DMS53 (cell line): ENCODE results near the gene IDH3G.

Experiments used
- DNase-seq: peaks from one replicate; lab custom pipeline; 2025; lab: John Stamatoyannopoulos, UW

The IDH3G gene

DNA sequence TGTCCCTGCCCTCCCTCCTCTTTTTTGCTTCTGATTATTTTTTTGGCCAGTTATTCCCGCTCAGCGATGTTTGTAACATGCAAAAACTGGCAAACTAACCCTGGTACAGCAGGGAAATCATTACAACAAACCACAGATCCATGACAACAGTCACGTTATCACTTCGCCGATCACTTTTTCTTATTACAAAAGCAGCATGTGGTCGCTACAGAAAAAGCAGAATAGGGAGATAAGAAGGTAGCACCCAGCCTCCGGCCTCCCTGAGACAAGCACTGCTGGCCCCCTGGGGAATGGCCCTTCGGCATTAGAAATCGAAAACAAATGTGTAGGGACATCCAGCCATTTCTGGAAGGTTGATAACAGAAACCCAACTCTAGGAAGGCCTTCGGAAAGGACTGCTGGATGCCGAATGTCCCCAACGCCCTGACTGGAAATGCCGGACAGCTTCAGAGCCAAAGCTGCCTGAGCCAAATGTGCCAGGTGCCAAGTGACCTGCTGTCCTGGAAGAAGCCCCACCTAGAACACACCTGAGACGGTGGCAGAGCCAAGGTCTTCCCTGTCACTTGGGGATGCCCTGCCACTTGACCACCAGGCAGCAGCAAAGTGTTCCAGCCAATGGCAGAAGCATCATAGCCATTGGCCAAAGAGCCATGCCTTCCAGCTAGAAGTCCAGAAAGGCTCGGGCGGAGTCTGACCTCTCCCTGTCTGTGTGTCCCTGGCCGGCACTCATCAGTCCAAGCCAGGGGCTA, 2.9 kb downstream of the IDH3G start:
- no peak for DNase-seq

DNA sequence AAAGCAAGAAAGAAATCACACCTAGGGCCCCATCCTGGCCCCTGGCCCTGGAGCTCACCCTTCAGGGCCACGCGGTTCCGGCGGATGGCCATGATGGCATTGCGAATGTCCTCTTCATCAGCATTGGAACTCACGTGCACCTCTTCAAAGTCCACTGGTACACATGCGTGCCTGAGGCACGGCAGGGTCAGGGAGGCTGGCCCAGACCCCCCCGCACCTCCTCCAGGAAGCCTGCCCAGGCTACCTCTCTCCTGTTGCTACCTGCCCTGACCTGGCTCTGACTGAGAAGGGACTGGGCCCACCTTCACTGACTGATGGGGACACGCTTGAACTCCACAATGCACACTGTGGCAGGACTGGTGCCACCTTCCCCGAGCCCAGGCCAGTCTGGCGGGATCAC, 4.5 kb downstream of the IDH3G start:
- DNase-seq: no peak

DNA sequence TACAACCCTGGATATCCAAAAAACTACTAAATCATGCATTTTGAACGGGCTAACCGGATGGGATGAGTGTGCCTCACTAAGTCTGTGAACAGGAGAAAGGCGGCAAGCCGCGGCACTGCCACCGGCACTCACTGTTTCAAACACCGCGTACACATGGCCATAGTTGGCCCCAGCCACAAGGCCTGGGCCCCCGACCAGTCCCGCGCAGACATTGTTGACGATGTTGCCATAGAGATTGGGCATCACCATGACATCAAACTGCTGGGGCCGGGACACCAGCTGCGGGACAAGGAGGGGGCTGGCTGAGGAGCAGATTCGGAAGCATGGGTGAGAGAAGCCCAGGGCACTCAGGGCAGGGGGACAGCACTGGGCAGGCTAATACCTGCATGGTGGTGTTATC, 7.5 kb downstream of the IDH3G start:
- DNase-seq: peak; percentile 33

DNA sequence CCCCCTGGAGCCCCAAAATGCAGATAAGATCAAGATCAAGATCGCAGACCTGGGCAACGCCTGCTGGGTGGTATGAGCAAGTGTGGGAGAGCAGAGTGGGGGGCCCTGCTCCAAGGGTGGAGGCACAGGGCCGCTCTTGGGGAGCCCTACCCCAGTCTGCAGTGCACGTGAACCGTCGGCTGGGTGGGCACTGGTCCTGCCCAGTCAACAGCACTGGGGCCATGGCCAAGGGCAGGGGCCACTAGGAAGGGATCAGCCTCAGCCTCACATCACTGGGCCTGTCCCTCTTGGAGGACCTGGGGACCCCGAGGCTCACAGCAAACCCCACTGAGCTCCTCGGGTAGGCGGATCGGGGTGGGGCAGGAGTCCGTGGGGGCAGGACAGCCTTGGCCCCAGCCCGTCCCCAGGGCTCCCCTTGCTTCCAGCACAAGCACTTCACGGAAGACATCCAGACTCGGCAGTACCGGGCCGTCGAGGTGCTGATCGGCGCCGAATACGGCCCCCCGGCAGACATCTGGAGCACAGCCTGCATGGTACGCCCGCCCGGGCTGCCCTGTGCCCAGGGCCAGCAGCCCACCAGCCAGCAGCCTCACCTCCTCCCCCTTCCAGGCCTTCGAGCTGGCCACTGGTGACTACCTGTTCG, 9.7 kb downstream of the IDH3G start:
- DNase-seq: no peak

DNA sequence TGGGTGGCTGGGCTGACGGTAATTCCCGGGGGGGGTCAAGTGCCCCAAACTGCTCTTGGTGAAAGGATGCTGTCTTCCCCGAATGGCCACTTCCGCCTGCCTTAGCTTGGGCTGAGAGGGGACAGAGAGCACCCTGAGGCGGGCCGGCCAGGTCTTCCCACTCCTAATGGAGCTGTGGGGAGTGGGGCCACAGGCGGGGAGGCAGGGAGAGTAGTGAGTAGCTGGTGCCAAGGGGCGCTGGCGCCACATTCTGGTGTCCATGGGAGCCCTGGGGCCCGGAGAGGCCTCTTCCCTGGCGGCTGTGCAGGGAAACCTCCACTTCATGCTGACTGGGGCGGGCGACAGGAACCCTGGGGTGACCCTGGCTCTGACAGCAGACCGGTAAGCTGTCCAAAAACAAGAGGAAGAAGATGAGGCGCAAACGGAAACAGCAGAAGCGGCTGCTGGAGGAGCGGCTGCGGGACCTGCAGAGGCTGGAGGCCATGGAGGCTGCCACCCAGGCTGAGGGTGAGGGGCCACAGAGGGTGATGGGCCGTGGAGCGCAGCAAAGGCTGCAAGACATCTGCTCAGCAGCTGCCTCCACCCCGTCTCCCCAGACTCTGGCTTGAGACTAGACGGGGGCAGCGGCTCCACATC, 10.7 kb downstream of the IDH3G start:
- no peak for DNase-seq

DNA sequence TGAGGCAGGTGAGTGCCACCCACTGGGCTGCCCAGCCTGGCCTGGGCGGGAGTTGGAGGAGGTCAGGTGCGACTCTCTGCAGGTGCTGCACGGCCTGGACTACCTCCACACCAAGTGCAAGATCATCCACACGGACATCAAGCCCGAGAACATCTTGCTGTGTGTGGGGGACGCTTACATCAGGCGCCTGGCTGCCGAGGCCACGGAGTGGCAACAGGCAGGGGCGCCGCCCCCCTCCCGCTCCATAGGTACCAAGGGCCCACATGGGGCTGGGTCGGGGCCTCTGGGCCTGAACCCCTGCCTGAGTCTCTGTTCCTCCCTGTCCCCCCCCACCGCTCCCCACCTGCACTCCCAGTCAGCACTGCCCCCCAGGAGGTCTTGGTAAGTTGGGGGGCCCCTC, 11.3 kb downstream of the IDH3G start:
- no peak for DNase-seq

DNA sequence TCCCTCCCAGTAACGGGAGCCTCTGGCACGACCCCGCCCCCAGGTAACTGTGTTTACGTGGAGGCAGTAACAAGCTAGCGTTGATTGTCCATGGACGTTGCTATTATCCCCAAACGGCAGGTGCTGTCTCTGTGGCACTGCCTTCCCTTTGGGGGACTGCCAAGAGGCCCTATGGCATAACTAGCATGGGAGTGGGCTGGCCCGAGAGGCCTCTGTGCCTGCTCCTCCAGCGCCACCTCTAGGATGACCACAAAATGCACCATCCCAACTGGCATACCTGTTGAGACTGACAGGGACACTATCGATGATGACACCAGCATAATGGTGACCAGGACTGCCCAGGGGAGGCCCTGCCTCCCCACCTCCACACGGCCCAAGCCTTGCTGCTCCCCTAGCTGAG, 11.9 kb downstream of the IDH3G start:
- peak; percentile 91 for DNase-seq

DNA sequence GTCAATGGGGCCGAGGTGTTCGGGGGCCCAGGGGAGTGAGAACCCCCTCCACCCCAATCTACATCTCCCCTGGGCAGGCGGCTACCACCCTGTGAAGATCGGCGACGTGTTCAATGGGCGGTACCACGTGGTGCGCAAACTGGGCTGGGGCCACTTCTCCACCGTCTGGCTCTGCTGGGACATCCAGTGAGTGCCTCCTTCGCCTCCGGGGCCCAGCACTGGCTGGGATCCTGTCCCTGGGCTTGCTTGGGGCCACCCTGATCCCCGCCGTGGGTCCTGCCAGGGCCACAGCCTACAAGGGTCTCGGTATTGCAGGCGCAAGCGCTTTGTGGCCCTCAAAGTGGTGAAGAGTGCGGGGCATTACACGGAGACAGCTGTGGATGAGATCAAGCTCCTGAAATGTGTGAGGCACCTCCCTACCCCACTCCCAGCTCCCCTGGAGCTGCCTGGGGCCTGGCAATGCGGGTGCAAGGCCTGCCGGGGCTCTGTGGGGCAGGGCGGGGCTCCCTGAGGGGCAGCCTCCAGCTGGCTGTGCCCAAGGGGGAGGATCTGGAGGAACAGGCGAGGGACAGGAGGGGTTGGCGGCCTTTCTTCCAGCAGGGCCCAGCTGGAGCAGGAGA, 12.6 kb downstream of the IDH3G start:
- DNase-seq: peak; percentile 82

DNA sequence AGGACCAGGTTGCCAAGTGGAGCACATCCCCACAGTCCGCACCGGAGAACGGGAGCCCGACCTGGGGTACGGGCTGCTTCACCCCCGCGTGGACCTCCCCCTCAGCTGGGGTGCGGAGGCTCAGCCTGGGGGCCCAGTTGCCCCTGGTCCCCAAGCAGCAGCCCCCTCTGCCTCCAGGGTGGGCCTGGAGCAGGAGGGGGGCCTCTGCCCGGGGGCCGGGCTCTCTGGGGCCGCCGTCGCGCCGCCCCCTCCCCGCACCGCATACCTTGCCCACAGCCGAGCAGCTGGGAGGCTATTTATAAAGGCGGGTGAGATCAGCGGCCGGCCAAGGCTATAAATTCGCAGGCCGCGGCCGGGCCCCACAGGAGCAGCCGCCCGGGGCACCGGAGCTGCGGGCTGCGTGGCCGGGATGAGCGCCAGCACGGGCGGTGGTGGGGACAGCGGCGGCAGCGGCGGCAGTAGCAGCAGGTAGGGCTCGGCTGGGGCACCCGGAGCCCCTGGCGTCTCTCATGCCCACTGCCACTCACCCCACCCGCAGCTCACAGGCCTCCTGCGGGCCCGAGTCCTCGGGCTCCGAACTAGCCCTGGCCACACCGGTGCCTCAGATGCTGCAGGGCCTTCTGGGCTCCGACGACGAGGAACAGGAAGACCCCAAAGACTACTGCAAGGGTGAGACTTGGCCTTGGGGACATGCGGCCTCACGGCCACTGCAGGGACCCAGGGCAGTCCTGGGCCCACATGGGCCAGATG, 13.3 kb downstream of the IDH3G start, which contains the start of gene SRPK3:
SRPK3 (plus strand) TSS at position 364 of the 750 bp plus-strand sequence; CDS start at position 410, 46 bp downstream.
- DNase-seq: peak; percentile 70

DNA sequence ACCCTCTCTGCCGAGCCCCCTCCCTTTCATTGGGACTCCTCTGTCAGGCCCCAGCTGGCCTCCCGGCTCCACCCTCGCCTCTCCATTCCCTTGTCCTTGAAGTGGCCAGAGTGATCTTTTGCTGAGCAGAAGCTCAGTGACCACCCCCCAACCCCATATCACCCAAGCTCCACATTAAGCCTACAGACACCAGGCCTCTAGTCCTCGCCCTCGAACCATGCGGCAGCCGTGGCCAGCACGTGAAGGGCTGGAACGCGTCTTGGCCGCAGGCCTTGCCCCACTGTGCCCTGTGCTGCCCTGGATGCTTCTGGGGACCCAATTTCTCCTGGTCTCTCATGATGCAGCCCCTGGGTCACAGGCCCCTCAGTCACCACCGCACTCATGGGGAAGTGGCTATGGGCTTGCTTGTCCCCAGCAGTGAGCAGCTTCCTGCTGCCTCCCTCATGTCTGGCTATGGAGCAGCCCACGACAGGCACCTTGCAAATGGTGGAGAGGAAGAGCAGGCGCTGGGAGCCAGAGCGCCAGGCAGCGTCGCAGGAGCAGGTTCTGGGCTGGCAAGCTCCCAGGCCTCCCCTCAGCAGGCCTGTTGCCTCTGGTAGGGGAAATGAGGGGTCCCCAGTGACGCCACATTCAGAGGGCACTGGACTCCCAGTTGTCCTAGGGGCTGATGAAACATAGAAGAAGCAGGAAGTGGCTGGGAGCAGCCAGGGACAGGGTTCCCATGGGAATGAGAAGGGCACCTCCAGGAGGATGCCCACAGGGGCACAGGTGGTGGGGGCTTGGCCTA, 14.1 kb downstream of the IDH3G start:
- DNase-seq: peak; percentile 50

DNA sequence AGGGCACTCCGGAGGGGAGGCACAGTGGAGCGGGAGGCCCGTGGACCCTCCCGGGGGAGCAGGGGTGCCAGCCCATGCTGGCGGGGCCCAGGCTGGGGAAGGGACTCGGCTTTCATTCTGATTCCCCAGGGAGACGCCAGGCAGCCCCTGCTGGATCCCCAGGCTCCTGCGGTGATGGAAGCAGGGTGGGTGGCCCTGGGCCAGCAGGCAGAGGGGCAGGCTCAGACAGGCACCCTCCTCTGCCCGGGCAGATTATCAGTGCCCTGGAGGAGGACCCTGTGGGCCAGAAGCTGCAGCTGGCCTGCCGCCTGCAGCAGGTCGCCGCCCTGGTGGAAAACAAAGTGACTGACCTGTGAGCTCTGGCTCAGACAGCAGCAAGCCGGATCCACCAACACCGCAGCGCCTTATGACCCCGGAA, 15.5 kb downstream of the IDH3G start:
- DNase-seq: peak; percentile 49

DNA sequence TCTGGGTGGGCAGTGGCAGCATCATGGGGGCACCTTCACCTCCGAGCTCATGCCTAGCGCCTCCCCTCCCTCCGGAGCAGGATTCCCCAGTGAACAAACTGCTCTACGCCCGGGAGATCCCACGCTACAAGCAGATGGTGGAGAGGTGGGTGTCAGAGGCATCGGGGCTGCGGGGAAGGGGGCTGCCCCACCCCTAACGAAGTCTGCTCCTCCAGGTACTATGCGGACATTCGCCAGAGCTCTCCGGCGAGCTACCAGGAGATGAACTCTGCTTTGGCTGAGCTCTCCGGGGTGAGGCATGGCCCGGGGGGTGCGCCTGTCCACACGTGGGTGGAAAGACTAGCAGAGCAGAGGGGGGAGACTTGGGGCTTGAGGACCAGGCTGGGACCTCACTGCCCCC, 16.0 kb downstream of the IDH3G start:
- no peak for DNase-seq

DNA sequence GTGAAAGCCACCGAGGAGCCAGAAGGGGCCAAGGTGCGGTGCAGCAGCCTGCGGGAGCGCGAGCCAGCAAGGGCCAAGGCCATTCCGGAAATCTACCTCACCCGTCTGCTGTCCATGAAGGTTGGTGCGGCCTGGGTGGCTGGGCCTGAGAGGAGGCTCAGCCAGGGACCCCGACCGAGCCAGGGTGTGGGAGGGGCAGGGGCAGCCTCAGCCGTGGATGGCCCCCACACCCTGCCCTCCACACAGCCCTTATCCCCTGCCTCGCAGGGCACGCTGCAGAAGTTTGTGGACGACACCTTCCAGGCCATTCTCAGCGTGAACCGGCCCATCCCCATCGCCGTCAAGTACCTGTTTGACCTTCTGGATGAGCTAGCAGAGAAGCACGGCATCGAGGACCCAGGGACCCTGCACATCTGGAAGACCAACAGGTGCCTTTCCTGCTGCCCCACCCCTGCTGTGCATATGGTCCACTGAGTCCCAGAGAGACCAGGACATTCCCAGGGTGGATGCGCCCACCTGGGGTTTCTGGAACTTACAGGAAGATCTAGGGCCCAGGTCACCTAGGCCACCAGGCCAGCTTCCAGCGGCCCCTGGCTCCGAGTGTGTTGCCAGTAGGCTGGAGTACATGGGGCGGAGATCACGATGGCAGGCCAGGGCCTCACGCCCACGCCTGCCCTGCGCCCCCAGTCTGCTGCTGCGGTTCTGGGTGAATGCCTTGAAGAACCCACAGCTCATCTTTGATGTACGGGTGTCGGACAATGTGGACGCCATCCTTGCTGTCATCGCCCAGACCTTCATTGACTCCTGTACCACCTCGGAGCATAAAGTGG, 16.7 kb downstream of the IDH3G start:
- DNase-seq: no peak

DNA sequence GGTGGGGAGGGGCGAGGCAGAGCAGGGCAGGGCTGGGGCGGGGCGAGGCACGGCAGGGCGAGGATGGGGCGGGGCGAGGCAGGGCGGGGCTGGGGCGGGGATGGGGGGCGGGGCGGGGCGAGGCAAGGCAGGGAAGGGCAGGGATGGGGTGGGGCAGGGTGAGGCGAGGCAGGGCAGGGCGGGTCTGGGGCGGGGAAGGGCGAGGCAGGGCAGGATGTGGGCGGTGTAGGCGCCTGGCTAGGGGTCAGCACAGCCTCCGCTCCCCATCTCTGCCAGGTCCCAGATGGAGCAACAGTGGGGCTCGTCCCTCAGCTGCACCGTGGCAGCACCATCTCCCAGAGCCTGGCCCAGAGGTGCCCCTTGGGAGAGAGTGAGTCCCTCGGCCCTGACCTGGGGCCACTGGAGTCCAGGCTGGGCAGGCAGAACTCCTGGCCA, 17.5 kb downstream of the IDH3G start:
- DNase-seq: no peak

DNA sequence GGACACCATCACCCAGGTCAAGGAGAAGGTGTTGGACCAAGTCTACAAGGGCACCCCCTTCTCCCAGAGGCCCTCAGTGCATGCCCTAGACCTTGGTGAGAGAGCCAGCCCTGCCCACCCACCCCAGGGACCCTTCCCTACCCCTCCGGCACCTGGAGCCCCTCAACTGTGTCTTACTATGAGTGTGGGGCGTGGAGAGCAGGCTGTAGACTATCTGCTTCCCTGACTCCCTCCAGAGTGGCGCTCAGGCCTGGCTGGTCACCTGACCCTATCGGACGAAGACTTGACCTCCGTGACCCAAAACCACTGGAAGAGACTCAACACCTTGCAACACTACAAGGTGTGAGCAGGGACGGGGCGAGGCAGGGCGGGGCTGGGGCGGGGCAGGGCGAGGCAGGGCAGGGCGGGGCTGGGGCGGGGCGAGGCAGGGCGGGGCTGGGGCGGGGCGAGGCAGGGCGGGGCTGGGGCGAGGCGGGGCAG, 18.0 kb downstream of the IDH3G start:
- DNase-seq: no peak

DNA sequence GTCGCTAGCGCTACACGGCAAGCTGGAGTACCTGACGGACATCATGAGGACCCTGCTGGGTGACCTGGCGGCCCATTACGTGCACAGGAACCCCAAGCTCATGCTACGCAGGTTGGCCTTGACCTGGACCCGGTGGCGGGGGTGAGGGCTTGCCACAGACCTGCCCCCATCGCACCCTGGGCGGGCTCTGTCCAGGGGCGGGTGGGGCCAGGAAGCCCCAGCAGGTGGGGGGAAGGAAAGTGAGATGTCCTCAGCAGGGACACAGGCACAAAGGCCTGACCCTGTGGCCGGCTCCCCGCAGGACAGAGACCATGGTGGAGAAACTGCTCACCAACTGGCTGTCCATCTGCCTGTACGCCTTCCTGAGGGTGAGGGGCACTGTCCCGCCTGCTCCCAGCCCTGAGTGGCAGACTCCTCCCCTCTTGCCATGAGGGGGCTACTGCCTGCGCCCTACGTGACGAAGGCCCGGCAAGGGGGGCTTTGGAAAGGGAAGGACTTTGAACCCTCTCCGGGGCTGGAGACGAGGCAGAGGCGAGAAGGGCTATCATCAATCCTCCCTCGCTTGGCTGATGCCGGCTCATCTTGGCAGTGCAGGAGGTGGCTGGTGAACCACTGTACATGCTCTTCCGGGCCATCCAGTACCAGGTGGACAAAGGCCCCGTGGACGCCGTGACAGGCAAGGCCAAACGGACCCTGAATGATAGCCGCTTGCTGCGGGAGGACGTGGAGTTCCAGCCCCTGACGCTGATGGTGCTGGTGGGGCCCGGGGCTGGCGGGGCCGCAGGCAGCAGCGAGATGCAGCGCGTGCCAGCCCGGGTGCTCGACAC, 18.7 kb downstream of the IDH3G start:
- DNase-seq: no peak

DNA sequence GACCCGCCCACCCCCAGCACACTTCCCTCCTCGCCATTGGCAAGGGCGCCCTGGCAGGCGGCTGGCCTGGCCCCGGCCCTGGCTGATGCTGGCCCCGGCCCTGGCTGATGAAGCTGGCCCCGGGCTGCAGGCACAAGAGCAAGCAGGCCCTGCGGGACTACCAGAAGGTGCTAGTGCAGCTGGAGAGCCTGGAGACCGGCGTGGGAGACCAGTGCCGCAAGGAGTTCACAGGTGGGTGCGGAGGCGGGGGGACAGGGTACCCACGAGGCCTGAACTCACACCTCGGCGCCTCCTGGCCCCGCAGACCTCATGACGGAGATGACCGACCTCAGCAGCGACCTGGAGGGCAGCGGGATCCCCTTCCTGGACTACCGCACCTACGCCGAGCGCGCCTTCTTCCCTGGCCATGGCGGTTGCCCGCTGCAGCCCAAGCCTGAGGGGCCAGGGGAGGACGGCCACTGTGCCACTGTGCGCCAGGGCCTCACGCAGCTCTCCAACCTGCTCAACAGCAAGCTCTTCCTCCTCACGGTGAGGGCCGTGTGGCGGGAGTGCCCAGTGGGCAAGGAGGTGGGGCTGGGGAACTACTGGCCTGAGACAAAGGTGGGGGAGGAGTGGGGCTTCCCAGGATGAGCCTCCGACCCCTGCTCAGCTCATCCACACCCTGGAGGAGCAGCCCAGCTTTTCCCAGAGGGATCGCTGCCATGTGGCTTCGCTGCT, 19.4 kb downstream of the IDH3G start:
- DNase-seq: no peak

DNA sequence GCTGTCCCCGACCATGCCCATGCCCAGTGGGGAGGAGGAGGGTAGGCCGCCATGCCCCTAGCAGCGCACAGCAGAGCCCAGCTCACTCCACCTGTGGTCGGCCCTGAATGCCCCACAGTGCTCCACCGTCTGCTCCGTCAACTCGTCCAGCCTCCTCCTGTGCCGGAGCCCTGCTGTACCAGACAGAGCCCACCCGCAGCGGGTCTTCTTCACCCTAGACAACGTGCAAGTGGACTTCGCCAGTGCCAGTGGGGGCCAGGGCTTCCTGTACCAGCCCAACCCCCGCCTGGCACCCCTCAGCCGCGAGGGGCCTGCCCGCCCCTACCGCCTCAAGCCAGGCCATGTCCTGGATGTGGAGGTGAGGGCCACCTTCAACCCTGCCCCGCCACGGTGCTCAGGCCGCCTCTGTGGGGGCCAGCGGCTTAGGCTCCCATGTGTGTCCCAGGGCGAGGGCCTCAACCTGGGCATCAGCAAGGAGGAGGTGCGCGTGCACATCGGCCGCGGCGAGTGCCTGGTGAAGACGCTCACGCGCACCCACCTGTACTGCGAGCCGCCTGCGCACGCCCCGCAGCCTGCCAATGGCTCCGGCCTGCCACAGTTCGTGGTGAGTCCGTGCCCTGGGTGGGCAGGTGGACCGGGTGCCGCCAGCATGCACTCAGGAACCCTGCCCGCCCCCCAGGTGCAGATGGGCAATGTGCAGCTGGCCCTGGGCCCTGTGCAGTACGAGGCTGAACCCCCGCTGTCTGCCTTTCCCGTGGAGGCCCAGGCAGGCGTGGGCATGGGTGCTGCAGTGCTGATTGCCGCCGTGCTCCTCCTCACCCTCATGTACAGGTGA, 20.2 kb downstream of the IDH3G start:
- no peak for DNase-seq
